NCI-H226 (cell line): ENCODE measurements around the gene PARD3.
A peak's percentile ranks its signal among the peaks of the same experiment; 100 is the strongest.

Source experiments
- DNase-seq: peaks from one replicate; pipeline ENCODE4 v3.0.0-alpha.2; 2015

PARD3 gene

DNA sequence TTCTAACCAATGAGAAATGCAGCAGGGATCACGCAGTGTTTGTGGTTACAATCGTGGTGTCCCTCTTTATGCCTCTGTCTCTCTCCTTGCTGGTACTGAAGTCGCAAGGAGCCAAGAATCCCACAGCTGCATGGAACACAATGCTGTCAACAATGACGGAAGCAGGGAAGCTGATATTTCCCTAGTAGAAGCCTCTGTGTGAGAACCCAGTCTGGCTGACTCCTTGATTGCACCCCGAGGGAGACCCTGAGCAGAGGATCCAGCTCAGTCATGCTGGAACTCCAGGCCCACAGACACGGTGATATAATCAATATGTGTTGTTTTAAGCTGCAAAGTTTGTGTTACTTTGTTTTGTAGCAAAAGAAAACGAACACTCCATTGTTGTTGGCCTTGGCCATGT, 677.9 kb downstream of the PARD3 start:
- no peak for DNase-seq

DNA sequence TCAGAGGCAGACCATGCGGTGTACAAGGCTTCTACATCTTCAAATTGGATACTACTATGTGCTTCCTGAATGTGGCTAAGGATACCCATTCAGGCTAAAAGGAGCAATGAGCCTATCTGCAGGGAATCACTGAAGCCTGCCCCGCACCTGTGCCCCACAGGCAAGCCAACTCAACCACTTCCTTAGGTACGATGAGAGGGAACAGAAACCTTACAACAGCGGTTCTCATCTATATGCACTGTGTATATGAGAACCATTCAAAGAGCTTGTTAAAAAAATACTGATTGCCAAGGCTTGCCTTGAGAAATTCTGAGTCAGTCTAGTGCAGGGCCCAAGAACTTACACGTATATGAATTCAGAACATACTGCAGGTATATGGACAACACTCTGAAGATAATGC, 679.6 kb downstream of the PARD3 start:
- DNase-seq, result no peak

DNA sequence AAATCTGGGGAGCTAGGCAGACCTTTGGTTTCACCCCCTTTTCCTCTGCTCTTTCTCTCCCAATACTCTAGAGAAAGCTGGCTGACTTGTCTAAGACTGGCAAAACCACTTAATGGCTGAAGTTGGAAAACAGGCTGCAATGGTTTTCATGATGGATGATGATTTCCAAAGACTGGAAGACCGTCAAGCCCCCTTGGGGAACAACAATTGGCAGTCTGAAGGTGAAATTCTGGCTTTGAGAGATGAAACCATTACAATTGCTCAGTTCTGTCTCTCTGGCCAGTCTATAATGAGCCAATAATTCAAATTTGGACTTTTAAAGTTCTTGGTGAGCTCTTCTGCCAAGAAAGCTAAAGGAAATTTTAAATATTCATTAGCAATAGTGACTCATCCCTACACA, 680.5 kb downstream of the PARD3 start:
- DNase-seq, result no peak

DNA sequence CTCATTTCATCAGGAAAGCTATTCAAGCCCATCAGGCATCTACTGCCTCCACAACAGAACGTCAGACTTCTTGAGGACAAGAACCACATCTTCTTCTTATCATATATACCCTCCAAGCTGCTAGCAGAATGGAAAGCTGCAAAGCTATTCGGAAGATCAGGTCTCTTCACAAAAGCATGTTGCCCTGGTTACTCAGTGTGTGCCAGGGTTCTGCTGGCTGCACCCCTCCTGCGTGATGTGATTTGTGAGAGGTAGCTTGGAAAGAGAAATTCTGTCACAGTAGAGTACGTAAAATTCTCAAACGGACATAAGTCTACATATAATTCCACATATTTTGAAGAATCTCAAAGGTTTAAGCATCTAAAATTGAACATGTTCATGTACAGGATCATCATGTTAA, 681.7 kb downstream of the PARD3 start:
- DNase-seq, result no peak

DNA sequence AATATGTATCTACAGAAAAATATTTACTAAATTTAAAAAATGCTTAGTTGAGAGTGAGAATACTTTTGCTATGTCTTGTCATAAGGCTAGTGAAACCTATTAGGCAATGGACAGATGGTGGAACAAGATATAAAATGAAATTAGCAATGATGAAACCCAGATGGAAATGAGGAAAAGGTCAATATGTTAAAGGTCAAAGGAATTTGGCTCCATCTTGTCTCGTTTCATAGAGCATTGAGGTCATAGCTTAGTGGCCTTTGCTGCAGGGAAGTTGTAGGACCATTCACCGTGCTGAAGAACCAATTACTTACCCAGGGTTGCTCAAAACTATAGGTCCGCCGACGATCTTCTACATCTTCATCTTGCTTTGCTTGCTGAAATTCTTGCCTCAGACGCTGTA, 683.9 kb downstream of the PARD3 start:
- no peak for DNase-seq

DNA sequence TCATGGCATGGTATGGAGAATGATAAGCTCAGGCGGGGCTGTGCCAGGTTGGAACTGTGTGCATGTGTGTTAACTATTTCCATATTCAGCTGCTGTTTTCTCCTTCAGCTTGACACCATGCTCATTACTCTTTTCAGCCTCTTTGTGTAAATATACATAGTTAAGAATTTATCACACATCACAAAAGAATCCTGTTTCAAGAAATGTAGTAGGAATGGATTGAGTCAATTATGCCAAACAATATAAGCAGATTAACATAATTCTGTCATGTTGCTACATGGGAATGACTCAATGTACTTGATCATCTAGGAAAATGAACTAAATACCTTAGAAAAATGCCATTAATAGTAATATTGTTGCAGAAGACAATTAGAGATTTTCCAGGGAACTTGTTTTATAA, 687.4 kb downstream of the PARD3 start:
- no peak for DNase-seq

DNA sequence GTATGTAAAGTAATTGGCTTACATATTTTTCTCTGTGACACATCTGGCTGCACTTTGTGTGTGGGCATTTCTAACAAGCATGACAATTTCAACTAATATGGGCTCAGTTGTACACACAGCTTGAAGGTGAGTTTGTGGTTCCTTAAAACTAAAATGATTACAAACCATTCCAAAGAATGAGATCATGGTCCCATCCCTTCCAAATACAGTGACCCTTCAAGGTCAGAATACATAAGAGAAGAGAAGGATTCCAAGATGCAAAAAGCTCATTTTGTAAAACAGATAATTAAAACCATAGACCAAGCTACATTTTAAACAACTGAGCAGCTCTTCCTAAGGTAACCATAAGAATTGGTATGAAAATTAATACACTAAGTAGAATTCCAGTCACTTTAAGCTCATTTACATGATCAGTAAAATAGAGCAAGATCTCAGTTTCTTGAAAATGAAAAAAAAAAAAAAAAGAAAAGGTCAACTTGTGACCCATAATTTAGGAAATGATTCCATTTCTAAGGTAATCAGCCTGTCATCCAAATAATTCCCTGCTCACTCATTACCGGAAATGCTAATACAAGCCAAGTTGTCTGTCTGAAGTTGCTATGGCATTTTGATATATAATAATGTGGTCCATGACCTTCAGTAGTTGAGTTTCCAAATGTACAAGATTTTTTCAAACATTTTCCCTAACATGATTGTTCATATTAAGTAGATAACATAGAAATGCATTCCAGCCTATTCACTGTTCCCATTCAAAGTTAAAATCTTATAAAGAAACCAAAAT, 688.5 kb downstream of the PARD3 start:
- DNase-seq, result no peak

DNA sequence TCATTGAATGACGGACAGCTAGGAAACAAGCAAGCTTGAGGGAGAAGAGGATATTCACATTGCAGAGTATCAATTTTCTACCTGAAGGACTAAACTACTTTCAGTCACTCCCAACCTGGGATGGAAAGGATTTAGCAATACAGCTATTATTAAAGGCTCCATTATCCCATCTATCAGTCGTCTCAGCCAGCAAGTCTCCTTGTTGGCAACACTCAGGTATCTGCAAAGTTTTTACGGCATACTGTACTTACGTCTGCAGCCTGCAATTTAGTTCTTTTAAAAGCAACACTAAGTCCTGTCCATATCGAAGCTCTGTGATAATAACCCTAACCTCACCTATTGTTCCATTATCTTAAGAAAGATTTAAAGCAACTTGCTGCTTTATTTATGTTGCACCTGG, 689.4 kb downstream of the PARD3 start:
- no peak for DNase-seq

DNA sequence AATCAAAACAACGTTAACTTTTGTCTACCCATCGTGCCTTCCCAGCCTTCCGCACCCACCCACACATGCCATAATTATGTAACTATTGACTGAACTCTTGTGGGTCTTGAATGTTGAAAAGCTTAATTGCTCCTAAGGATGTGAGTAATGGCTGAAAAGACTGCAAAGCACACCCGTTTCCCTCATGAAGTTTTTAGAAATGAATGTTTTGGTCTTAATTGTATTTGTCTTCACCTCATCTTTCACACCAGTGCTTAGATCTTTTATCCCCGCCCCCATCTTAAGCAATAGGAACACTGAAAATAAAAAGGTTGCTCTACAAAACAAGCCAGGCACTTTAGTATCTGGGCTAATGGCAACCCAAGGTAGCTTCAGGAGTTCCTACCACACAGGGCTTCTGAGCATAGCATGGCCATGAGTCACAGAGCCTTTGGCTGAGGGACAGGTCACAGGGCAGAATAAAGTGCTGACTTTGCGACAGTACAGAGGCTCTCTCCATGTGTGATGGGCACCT, 690.5 kb downstream of the PARD3 start:
- DNase-seq, result peak; percentile 64

DNA sequence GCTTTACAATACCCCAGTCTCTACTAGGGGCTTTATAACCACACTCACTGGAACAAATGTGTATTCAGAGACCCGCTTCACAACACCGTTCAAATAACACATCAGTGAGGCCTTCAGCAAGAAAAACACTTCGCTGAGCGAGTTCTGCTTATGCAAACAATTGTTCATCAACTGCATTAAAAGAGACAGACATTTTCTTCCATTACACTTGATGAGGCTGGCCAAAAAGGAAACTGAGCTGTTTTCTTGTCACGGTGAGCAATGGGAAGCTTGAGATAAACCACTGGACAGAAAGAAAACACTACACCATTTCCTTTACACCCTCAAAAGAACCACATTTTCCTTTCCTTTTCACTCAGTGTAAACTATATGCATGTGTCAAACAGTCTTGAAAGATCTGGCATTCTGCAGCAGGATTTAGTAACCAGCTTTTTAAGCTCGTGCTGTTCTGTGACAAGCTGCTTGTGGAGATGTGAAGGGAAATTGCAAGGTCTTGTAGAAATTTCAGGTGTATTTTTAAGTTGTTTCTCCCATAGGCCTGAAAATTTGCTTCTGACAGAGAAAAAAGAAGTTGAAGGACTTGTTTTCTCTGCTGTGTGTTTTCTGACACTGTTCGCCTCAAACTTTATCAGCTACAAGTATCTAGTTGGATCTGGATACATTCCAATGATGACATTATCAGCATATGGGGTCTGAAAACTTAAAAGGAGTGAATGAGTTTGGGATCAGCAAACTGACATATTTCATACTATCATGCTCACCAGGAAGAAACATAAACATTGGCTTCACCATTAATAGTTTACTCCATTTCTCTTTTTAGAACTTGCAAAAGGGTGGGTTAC, 693.1 kb downstream of the PARD3 start:
- no peak for DNase-seq

DNA sequence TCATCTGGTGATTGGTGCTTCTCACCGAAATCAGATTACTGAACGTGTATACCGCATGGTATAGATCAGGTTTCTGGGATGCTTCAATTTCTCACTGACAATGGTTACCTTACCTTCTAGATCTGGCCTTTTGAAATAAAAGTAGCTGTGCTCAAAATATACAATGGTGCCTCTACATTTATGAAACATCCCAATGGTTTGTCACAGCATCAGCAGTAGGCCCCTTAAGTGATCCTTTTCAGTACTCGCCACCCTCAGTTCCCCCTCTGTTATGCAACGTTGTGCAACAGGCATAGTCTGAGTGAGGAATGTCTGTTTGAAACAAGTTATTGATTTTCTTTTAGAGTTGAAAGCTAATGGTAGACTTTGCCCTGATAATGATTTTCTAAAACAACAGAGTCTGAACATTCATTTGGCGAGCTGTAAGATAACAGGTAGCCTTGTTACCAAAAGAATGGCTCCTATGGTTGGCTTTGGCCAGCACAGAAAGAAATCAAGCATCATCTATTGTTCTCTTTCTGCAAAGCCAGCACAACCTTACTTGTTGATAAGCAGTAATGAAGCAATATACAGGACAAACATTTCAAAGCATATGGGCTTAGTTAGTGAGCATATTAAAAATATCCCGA, 693.9 kb downstream of the PARD3 start:
- no peak for DNase-seq

DNA sequence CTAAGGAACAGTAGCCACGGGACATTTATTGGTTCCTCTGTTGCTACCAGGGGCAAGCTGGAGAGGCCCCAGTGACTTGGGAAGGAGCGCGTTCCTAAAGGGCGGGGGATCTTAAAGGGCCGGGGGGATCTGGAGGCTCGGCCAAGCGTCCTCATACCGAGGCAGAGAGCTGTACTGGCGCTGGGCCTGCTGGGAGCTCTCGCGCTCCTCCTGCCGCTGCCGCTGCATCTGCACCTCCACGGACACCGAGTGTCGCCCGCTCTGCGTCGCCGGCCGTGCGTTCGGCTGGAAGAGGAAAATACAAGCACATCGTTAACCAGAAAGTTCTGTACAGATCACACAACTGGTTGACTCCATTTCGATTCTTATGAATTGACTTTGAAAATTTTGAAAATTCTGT, 695.6 kb downstream of the PARD3 start:
- DNase-seq, result no peak

DNA sequence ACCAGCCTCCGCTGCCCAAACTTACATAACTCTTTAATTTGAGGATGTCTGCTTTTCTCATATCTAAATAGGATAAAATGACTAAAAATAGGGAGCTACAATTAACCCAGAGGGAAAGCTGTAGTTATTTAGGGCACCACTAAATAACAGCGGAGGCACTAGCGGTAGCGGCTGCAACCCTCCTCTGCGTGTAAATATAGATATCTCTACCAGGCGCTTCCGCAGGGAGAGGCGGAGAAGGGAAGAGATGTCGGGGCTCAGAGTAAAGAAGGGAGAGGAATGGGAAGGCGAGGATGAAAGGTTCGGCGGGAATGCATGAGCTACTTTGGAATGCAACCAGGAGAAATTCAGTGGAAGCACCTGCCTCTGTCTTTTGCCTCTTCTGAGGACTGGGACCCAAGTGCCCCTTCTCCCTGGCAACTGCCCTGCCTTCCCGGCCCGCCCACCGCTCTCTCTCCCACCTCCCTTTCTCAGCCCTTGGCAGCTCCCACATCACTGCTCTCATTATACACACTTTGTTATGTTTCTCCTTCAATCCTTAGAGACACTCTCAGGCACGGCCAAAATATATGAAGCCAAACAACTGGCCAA, 698.3 kb downstream of the PARD3 start:
- no peak for DNase-seq

DNA sequence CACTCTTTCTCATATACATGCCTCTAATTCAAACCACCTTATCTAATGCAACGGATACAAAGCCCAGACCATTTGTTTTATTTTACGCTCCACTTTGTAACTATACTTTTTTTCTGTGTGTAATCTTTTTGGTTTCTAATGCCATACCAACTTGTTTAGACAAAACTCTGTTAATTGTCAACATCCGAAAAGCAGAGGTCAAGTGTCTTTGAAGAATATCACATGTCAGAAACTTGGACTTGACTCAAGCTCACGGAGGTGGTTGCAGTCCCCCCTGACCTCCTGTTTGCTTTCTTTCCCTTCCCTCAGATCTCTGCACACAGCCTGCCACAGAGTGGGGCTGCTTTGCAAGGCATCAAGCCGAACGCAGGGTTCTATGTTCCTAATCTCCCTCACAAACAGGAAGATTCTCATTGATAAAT, 698.9 kb downstream of the PARD3 start:
- DNase-seq, result no peak

DNA sequence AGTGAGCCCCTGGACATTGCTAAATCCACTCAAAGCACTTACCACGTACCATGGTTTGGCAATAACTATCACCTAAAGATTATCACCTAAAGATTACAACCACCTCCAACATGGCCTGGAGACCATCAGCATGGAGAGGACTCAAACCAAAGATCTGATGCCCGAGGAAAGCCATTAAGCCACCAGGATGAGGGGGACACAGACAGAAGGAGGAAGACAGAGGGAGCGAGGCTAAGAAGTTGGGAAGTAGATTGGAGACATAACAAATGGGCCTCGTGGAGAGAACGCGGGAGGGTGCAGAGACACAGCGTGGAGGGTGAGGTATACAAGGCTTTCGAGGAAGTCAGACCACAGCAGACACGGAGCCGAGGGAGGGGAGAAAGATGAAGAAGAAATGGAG, 700.2 kb downstream of the PARD3 start:
- no peak for DNase-seq

DNA sequence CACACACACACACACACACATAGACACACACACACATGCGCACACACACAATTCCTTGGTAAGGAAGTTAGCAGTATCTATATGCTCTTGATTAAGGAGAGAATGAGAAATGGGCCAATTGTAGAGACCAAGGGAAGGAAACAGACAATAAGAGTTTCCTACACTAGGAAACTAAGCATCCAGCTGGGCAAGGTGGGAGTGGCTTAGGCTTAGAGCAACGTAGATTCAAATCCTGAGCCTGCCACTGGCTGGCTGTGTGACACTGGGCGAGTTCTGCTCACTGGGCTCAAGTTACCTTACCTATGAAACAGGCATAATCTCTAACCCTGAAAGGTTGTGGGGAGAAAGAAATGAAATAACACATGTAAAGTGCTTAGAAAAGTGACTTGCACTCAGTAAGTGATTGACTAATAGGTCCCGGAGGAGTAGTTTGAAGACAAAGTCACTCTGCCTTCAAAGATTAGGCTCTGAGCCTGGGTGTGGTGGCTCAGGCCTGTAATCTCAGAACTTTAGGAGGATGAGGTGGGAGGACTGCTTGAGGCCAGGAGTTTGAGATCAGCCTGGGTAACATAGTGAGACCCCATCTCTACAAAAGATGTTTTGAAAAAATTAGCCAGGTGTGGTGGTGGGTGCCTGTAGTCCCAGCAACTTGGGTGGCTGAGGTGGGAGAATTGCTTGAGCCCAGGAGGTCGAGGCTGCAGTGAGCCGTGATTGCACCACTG, 701.4 kb downstream of the PARD3 start:
- no peak for DNase-seq

DNA sequence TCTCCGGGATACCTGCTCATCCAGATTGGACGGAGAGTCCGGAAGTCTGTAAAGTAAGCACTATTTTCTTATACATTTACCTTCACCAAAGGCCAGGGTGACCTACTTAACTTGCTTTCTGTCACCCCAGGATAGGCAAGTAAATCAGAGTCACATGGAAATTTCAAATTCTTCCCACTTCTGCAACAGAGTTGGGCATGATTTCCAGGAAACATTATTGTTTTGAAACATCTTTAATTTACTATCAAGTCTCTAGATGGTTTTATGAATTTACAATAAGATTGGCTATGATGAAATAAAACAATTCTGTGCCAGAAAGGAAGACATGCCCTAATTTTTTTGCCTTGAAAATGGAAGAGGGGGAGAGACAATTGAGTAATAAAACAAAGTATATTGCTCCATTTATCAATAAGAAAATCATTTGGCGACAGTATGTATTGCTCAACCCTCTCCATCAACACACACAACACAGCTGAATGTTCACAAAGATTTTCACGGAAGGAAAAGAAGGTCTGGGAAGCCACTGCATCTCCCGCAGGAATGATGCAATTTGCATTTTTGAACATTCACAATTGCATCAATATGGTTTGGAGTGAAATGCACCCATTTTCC, 702.8 kb downstream of the PARD3 start:
- no peak for DNase-seq

DNA sequence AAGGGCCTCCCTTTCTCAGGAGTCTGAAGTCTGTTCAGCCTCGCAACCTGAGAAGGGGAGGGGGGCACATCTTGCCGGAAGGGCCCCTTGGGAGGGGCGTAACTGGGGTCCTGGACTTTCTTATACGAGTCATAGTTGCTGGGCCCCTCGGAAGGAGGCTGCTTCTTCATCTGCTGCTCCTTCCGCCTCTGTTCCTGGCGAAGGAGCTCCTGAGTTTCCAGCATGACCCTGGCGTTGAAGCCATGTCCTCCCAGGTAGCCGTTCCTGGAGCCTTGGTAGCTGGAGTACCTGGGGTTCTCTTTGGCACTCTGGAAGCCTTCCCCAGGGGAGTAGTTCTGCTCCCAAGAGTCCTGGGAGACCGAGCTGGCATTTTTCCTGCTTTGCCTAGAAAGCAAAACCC, 703.9 kb downstream of the PARD3 start:
- DNase-seq, result no peak

DNA sequence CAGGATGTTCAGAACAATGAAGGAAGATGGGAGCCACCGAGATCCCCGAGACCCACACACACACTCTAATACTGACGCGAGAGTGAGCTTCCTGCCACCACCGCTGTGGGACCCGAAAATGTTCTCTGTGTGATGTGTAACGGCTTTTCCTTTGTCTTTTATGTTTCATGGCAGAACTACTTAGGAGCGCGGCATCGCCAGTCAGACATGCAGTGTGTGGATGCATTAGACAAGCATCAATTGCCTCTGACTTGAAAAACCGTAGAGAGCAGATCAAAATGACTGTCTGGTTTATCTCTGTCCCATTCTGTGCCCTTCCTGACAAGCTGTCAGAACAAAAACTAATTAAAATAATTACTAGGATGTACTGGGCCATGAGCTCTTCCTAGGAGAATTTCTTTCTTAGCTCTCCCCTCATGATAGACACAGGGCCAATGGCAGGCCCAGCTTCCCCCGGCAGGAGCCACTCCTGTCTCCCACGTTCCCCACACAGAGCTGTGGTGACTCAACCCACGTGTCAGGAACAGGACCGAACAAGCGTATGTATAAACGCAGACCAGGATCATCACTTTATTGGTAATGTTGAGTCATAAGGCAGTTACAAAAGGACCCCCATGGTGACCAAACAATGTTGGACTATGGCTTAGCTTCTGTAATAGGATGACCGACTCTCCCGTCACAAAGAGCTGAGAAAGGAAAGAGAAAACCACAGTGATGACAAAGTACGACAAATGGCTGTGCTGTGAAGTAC, 705.0 kb downstream of the PARD3 start:
- DNase-seq, result no peak

DNA sequence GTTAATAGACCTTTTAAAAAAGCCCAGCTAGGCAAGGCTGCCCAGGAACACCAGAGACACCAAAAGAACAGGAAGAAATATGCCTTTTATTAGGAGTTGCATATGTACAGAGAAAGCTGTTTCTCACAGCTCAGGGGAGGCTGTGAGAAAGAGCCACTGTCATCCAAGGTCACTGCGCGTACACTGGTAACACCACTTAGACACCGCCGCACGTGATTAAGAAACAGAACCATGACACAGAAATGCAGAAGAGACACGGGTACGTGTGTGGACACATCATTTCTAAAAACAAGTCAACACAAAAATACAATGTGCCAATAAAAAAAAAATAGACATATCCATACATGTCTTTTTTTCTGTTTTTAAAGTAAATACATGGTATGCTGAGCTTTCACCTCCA, 705.6 kb downstream of the PARD3 start:
- no peak for DNase-seq
